GM12878 (cell line): Measurements from ENCODE around the gene CAMK2D. TPM values are rescaled to one million over a fixed set of nuclear protein-coding genes. Genes with fewer than 3 reads are reported as not detected.
A peak's percentile ranks its signal among the peaks of the same experiment; 100 is the strongest.

Experiments
- ATAC-seq: fragments of 200-7000 bp; cut with Tn5 transposase; 3 replicates; pipeline ENCODE4 v1.9.1; 2020; ENCODE audit warnings: mild to moderate bottlenecking, moderate library complexity
- BruUV-seq: library from RNA; stranded (reverse); fragments of 400-500 nt; replicated peaks from 2 replicates; lab custom pipeline; 2021; lab: Mats Ljungman, UMichigan
- CTCF ChIA-PET: fragments of 300-600 bp; sonication (Branson Sonifier 250); formaldehyde crosslinking; extraction: SDS; loops from one replicate; lab custom pipeline; 2021; ENCODE audit warnings: inconsistent platforms; lab: Yijun Ruan, JAX
- POLR2A ChIA-PET: fragments of 350-600 bp; formaldehyde crosslinking; extraction: SDS; loops from one replicate; lab custom pipeline; 2021; ENCODE audit warnings: inconsistent platforms; lab: Charles Lee
- RAD21 ChIA-PET: fragments of 300-600 bp; sonication (Branson Sonifier 250); formaldehyde crosslinking; loops from one replicate; lab custom pipeline; 2023; ENCODE audit warnings: antibody characterized with exemption; ENCODE audit not compliant: unreplicated experiment; lab: Charles Lee
- SMC1A ChIA-PET: fragments of 300-600 bp; sonication (Branson Sonifier 250); formaldehyde crosslinking; loops from one replicate; lab custom pipeline; 2023; ENCODE audit not compliant: unreplicated experiment, uncharacterized antibody; lab: Charles Lee
- DNase-seq: peaks from one replicate; pipeline ENCODE4 v3.0.0-alpha.2; 2011; ENCODE audit warnings: low read depth, low spot score
- FAIRE-seq: peaks from 3 replicates; lab custom pipeline; 2011; peaks lifted over from hg19 to GRCh38; lab: Jason Lieb, UNC
- H2AFZ ChIP-seq: 2 replicates; pipeline ENCODE4 v1.6.0; 2011; ENCODE audit warnings: low read depth, low read length, control low read depth; ENCODE audit not compliant: control insufficient read depth
- H3K27ac ChIP-seq: 2 replicates; pipeline ENCODE4 v1.5.1; 2011; ENCODE audit warnings: control low read depth; ENCODE audit not compliant: control insufficient read depth, insufficient read depth
- H3K27me3 ChIP-seq, 2 experiments: replicated peaks in 1 of 2; 2 replicates each; pipeline versions ENCODE4 v1.6.0 to v1.6.1; 2011; ENCODE audit warnings: low read length in 1 of 2; ENCODE audit not compliant: control insufficient read depth in 2 of 2, insufficient read depth in 2 of 2
- H3K36me3 ChIP-seq, 2 experiments: 2 replicates each; pipeline ENCODE4 v1.5.1; 2011; ENCODE audit warnings: low read length in 1 of 2; ENCODE audit not compliant: control insufficient read depth in 2 of 2, insufficient read depth in 2 of 2
- H3K4me1 ChIP-seq: 2 replicates; pipeline ENCODE4 v1.6.1; 2011; ENCODE audit warnings: mild to moderate bottlenecking, low read length, moderate library complexity, mixed read lengths; ENCODE audit not compliant: control insufficient read depth, insufficient read depth
- H3K4me2 ChIP-seq: 2 replicates; pipeline ENCODE4 v1.6.0; 2011; ENCODE audit warnings: control low read depth; ENCODE audit not compliant: control insufficient read depth, insufficient read depth
- H3K4me3 ChIP-seq: fragments of 200-600 bp; sonication (generic); 2 replicates; pipeline ENCODE4 v1.5.1; 2016
- H3K79me2 ChIP-seq: 2 replicates; pipeline ENCODE4 v1.6.0; 2011; ENCODE audit warnings: low read length; ENCODE audit not compliant: control insufficient read depth, insufficient read depth
- H3K9ac ChIP-seq: 2 replicates; pipeline ENCODE4 v1.8.0; 2011; ENCODE audit warnings: low read length, control low read depth, mixed read lengths; ENCODE audit not compliant: control insufficient read depth, insufficient read depth
- H3K9me3 ChIP-seq: replicated peaks from 3 replicates; pipeline ENCODE4 v1.5.1; 2011; ENCODE audit warnings: mild to moderate bottlenecking, low read length; ENCODE audit not compliant: control insufficient read depth, insufficient read depth
- H4K20me1 ChIP-seq: 2 replicates; pipeline ENCODE4 v1.6.0; 2011; ENCODE audit not compliant: control insufficient read depth, insufficient read depth
- ATF2 ChIP-seq: IDR thresholded peaks from 2 replicates; pipeline ENCODE4 v1.6.1; 2012; ENCODE audit warnings: low read length, inconsistent platforms
- BHLHE40 ChIP-seq, 2 experiments: fragments of 450-650 bp in 1 of 2; IDR thresholded peaks; 2 replicates each; pipeline ENCODE4 v1.6.1; 2011 to 2017; ENCODE audit warnings: low read depth in 2 of 2, borderline replicate concordance in 1 of 2, improper control_type of control experiment in 1 of 2, low read length in 1 of 2, mild to moderate bottlenecking in 1 of 2
- CHD1 ChIP-seq: IDR thresholded peaks from 2 replicates; pipeline ENCODE4 v1.6.1; 2012; ENCODE audit warnings: low read depth, low read length, improper control_type of control experiment
- CTCF ChIP-seq, 3 experiments: IDR thresholded peaks in 2 of 3; conservative IDR thresholded peaks in 1 of 3; 2 replicates each; pipeline ENCODE4 v1.5.1; 2011; ENCODE audit warnings: low read depth in 3 of 3, low read length in 3 of 3, mild to moderate bottlenecking in 3 of 3, control low read depth in 2 of 3, moderate library complexity in 2 of 3, inconsistent platforms in 1 of 3, mixed read lengths in 1 of 3; ENCODE audit not compliant: control insufficient read depth in 2 of 3, insufficient read depth in 1 of 3; ENCODE audit errors: extremely low read depth in 1 of 3
- IKZF1 ChIP-seq: fragments of 450-650 bp; conservative IDR thresholded peaks from 2 replicates; pipeline ENCODE4 v1.6.1; 2017; ENCODE audit warnings: antibody characterized with exemption, mild to moderate bottlenecking
- IRF5 ChIP-seq: fragments of 450-650 bp; IDR thresholded peaks from 2 replicates; pipeline ENCODE4 v1.6.1; 2017; ENCODE audit warnings: borderline replicate concordance
- JUNB ChIP-seq: IDR thresholded peaks from 2 replicates; pipeline ENCODE4 v1.6.1; 2016; ENCODE audit warnings: antibody characterized with exemption, mild to moderate bottlenecking
- MLLT1 ChIP-seq: fragments of 450-650 bp; IDR thresholded peaks from 2 replicates; pipeline ENCODE4 v1.6.1; 2016; ENCODE audit warnings: mild to moderate bottlenecking
- MTA3 ChIP-seq: IDR thresholded peaks from 2 replicates; pipeline ENCODE4 v1.6.1; 2012; ENCODE audit warnings: low read length, inconsistent platforms, borderline replicate concordance
- MYB ChIP-seq: fragments of 150-350 bp; IDR thresholded peaks from 2 replicates; pipeline ENCODE4 v1.6.1; 2014; ENCODE audit warnings: mild to moderate bottlenecking, low read depth, low read length, borderline replicate concordance
- NBN ChIP-seq: fragments of 450-650 bp; IDR thresholded peaks from 2 replicates; pipeline ENCODE4 v1.6.1; 2016
- NFYA ChIP-seq: IDR thresholded peaks from 2 replicates; pipeline ENCODE4 v1.6.1; 2011; ENCODE audit warnings: low read depth, mild to moderate bottlenecking, low read length, improper control_type of control experiment, borderline replicate concordance
- PAX5 ChIP-seq: IDR thresholded peaks from 2 replicates; pipeline ENCODE4 v1.6.1; 2011; ENCODE audit warnings: low read depth, low read length, borderline replicate concordance
- RAD21 ChIP-seq: IDR thresholded peaks from 2 replicates; pipeline ENCODE4 v1.6.1; 2011; ENCODE audit warnings: mild to moderate bottlenecking, low read depth, low read length, moderate library complexity; ENCODE audit not compliant: insufficient read depth
- RCOR1 ChIP-seq: conservative IDR thresholded peaks from 2 replicates; pipeline ENCODE4 v1.6.1; 2012; ENCODE audit warnings: low read depth, low read length, improper control_type of control experiment
- SPI1 ChIP-seq: IDR thresholded peaks from 2 replicates; pipeline ENCODE4 v1.6.1; 2011; ENCODE audit warnings: low read depth, mild to moderate bottlenecking, low read length, moderate library complexity, borderline replicate concordance; ENCODE audit not compliant: insufficient read depth
- SREBF2 ChIP-seq: IDR thresholded peaks from 2 replicates; pipeline ENCODE4 v1.6.1; 2012; ENCODE audit warnings: mild to moderate bottlenecking, low read length
- YBX1 ChIP-seq: fragments of 450-650 bp; IDR thresholded peaks from 2 replicates; pipeline ENCODE4 v1.6.1; 2016; ENCODE audit warnings: antibody characterized with exemption
- ZNF622 ChIP-seq: fragments of 450-650 bp; IDR thresholded peaks from 2 replicates; pipeline ENCODE4 v1.6.1; 2017; ENCODE audit warnings: mild to moderate bottlenecking, inconsistent platforms
- WGBS: methylation state at CpG from one replicate; pipeline ENCODE4 v1.1.6; 2016; ENCODE audit warnings: low lambda C conversion rate; ENCODE audit not compliant: insufficient replicate concordance, insufficient coverage; ENCODE audit errors: missing lambda C conversion rate; 5-methylcytosine and 5-hydroxymethylcytosine counted together
- in situ Hi-C: fragments of 300-500 bp; cut with MboI; formaldehyde crosslinking; loops from 9 replicates; pipeline ENCODE4 v1.14.3; 2018; ENCODE audit warnings: mixed read lengths
- intact Hi-C: fragments of 100-400 bp; cut with micrococcal nuclease; formaldehyde crosslinking; loops from one replicate; pipeline ENCODE4 v1.14.2; 2022; ENCODE audit not compliant: unreplicated experiment
- polyA plus RNA-seq, 11 experiments: library from polyadenylated mRNA; depleted of rRNA in 4 of 11; unstranded in 6 of 11; stranded (reverse) in 5 of 11; fragments of >200 nt; fragmentation: Nextera tagmentation in 4 of 11; fragmentation: Illumina TruSeq in 1 of 11; extraction: Ambion mirVana in 4 of 11; extraction: Trizol in 1 of 11; gene quantifications; 1 replicate in 1 of 11; 2 replicates in 10 of 11; pipeline versions ENCODE4 v1.2.1 to v1.2.3, GENCODE V29; 2011 to 2016; ENCODE audit warnings: inconsistent platforms in 2 of 11, missing spikeins in 2 of 11, low read depth in 1 of 11
- total RNA-seq, 4 experiments: library from RNA; depleted of rRNA in 3 of 4; stranded (reverse); fragments of >200 nt in 3 of 4; fragmentation: Illumina TruSeq in 1 of 4; extraction: Trizol in 1 of 4; gene quantifications; 2 replicates each; pipeline versions ENCODE4 v1.2.1 to v1.2.3, GENCODE V29; 2013 to 2021

Gene CAMK2D
- total and polyA plus RNA-seq, 10 of the 15 experiments (the other 5 are each of a cell fraction or from before 2014, with no cell fraction given), result 6.9 to 88.5 (median 12.9) TPM

- Histone ChIP-seq H3K4me3 (no peak overlapping the region), H3K9ac (no peak overlapping the region), H2AFZ (no peak overlapping the region), H3K4me1 (no peaks in the 10 kb centered on the region), H3K79me2 (peaks cover 5% of the 10 kb centered on the region), H3K27ac (no peak overlapping the region), H3K4me2 (no peak overlapping the region), H3K36me3 (peaks cover 4 to 11% of the 10 kb centered on the region in 2 experiments; a peak in 3 of 4 replicates), H4K20me1 (no peaks in the 10 kb centered on the region), H3K9me3 (no peaks in the 10 kb centered on the region), H3K27me3 (no peaks in the 10 kb centered on the region)
- ChIA-PET SMC1A (interaction anchor here (0.8 to 18.9 kb wide), 21 partner anchors 8 to 133 kb away, joined by 3 to 282 read pairs (median 6); no protein-coding TSS in a partner anchor), CTCF (interaction anchor here (0.7 to 3.0 kb wide), 23 partner anchors 8 to 160 kb away, joined by 3 to 14 read pairs (median 4); no protein-coding TSS in a partner anchor), POLR2A (interaction anchor here (0.6 to 1.4 kb wide), 5 partner anchors 8 to 33 kb away, joined by 3 to 4 read pairs (median 4); no protein-coding TSS in a partner anchor), RAD21 (interaction anchor here (0.6 to 3.1 kb wide), 15 partner anchors 8 to 219 kb away, joined by 3 to 24 read pairs (median 6); no protein-coding TSS in a partner anchor)
- no peak for DNase-seq
- BruUV-seq, result no TSS peak
- intact Hi-C loops, result no loop called here
- 98% methylated on average over 2 of the region's 2 CpGs for WGBS
- peak; percentile 98 for ATAC-seq
- FAIRE-seq, result no peak
- in situ Hi-C loops, result no loop called here
- TF ChIP-seq NBN, result no peak
- peak in 2 of 3 experiments; percentile 6 to 15; a peak in 2 of 6 replicates for TF ChIP-seq CTCF (IDR thresholded peaks at IDR 0.05 in 2 of 3, conservative IDR thresholded peaks at IDR 0.05 in 1 of 3; ENCODE audit: control insufficient read depth in 2 of 3, extremely low read depth in 1 of 3, insufficient read depth in 1 of 3, low read depth in 3 of 3, low read length in 3 of 3)
- no peak for TF ChIP-seq SREBF2
- TF ChIP-seq IRF5, result no peak
- no peak for TF ChIP-seq YBX1
- TF ChIP-seq MTA3, result no peak
- TF ChIP-seq ZNF622, result no peak
- peak; percentile 19; the same call in 1 of the 2 replicates for TF ChIP-seq SPI1
- 0 out of 2 replicates have a peak, but pooled peaks have one; percentile 32 for TF ChIP-seq IKZF1
- 0 out of 2 replicates have a peak, but pooled peaks have one; percentile 24 for TF ChIP-seq RAD21
- no peak for TF ChIP-seq CHD1
- TF ChIP-seq ATF2, result no peak
- no peak for TF ChIP-seq RCOR1
- TF ChIP-seq MLLT1, result no peak
- no peak for TF ChIP-seq MYB
- peak in 1 of 2 experiments; percentile 63; a peak in 1 of 4 replicates for TF ChIP-seq BHLHE40 (IDR thresholded peaks at IDR 0.05; ENCODE audit: borderline replicate concordance in 1 of 2, low read depth in 2 of 2, low read length in 1 of 2)
- no peak for TF ChIP-seq NFYA
- peak; percentile 6; the same call in 1 of the 2 replicates for TF ChIP-seq JUNB
- TF ChIP-seq PAX5, result no peak
Measured at GRCh38 chr4:113673450-113673849, 88.1 kb downstream of the CAMK2D start.
